OCI-M1 (cell line): Measurements from ENCODE around the gene EPS8L3.

Experiments
- DNase-seq: peaks from one replicate; lab custom pipeline; 2025; lab: John Stamatoyannopoulos, UW

Gene EPS8L3

DNA sequence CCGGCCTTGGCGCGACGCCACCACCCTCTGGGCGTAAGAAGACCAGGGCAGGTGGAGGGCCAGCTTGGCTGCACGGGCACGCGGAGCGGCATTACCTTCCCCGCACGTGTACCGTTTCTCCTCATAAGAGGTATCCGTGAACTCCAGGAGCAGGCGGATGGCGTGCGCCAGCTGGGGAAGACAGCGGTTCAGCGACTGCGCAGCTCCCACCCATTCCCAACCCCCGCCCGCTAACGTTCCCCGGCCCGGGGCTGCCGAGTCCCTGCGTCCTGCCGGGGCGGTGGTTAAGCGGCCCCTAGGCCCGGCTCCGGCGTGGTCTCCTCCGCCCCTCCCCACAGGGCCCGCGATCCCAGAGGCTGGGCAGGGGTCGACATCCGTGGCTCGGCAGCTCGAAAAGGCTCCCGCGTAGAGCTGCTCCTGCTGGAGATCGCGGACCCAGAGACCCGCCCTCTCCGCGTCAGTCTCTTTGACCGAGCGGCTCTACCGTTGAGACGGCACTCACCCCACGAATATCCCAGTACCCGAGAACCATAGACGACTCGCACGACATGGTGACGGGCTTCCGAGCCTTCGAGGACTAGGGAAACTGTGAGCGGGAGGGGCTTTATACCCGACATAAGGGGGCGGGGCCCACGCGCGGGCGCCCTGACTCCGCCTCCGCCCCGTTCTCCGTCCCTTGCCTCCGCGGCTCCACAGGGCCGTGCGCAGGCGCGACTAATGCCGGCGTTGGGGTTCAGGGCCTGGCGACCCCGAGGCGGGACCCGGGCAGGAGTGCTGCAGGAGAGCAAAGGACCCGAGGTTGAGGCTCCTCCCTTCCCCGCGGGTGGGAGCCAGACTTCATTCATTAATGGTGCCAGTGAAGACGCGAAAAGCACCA lies 23.7 kb downstream of the EPS8L3 start:
- no peak for DNase-seq

DNA sequence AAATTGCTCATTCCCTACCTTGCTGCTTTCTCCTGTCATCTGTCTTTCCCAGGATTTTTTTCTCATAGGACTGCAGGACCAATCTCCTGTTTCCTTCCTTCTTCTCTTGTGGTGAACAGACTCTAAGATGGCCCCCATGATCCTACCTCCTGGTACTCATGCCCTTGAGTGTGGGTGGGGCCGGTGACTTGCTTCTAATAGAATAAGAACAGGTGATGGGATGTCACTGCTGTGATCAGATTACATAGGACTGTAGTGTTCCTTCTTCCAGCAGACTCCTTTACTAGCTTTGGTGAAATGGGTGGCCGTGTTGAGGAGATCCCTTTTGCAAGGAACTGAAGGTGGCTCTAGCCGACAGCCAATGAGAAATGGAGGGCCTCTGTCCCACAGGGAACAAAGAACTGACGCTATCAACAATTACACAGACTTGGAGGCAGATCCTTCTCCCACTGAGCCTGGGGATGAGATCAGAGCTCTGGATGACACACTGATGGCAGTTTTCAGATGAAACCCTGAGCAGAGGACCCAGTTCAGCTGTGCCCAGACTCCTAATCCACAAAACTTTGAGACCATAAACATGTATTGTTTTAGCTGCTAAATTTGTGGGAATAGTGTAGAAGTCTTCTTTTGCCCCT lies 30.4 kb downstream of the EPS8L3 start:
- no peak for DNase-seq

DNA sequence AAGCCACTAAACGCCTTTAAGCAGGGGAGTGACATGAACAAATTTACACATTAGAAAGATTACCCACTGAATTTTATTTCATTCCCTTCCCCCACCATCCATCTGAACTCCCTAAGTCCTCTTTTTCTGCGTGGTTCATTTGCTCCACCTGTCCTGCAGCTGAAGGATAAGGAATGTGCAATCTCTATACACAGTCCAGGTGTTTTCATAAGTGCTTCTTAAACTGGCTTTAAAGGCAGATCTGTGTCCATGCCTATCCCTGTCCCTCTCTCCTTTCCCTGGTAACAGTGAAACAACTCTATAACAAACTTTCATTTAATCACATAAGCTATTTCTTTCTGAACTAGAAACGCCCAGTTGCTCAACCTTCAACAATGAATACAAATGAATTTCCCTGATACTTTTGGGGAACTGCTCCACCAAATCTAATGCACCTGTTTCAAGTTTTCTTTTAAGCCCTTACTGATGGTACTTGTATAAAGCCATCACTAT lies 31.3 kb downstream of the EPS8L3 start:
- DNase-seq = no peak

DNA sequence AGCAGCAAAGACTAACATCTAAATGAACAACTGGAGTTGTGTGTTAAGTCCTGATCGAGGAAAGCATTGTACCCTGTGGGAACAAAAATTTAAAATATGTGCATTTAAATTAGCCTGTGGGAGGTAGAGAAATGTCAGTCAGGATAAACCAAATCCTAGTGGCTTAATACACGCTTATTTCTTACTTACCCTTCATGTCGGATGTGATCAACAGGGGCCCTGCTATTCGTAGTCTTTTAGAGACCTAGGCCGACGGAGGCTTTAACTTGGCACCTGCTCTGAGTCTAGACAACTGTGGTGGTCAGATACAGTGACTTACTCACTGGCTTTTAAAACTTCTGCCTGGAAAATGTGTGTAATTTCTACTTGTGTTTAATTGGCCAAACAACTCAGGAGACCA lies 33.1 kb downstream of the EPS8L3 start:
- no peak for DNase-seq

DNA sequence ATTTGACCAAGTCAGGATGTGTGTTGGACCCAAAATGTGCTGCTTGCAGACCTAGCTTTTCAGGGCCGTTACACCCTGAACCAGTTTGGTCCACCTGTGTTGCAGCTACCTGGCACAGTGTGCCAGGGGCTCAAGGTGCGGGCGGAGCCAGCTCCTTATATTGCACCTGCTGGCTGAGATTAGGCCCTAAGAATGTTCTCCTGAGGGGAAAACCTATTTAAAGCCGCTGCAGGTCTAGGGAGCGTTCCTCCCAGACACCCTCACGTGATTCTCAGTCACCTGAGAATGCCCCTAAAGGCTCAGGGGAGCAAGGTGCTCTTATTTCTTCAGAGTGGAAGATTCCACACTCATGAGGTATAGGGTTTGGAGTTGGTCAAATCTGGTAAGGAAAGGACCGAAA lies 34.9 kb downstream of the EPS8L3 start:
- no peak for DNase-seq

DNA sequence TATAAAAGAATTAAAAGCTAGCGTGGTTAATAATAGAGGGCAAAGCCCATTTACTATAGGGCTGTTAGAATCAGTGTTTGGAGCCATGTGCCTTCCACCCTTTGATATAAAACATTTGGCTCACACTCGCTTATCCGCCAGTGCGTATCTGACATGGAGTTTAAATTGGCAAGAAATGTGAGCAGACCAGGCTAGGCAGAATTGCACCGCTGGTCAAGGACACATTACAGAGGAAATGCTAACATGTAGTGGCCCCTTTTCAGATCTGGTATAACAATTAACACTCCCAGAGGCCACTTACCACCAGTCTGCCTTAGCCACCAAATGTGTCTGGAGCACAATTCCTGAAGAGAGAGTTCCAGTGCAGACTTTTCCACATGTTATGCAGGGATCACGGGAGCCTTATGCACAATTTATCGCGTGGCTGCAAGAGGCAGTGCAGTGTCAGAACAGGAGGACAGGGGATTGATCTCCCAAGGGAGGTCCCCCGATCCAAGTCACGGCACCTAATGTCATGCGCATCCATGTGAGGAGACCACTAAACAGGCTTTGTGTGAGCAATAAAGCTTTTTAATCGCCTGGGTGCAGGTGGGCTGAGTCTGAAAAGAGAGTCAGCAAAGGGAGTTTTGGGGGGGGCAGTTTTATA lies 36.9 kb downstream of the EPS8L3 start:
- DNase-seq = no peak

DNA sequence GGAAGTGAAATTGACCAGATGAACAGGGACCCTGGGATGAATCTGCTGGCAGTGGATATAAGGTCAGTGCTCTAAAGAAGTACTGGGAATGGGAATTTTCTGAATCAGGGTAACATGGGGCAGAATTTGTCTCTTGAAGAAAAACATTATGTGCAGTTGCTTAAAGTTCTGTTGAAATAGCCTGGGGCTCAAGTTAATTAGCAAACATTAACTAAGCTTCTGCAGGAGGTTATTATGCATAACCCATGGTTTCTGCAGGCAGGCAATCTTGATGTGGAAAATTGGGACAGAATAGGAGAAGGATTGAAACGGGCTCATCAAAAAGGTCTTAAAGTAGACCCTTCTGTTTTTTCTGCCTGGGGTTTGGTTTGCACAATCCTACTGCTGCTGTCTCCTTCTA lies 37.7 kb downstream of the EPS8L3 start:
- no peak for DNase-seq

DNA sequence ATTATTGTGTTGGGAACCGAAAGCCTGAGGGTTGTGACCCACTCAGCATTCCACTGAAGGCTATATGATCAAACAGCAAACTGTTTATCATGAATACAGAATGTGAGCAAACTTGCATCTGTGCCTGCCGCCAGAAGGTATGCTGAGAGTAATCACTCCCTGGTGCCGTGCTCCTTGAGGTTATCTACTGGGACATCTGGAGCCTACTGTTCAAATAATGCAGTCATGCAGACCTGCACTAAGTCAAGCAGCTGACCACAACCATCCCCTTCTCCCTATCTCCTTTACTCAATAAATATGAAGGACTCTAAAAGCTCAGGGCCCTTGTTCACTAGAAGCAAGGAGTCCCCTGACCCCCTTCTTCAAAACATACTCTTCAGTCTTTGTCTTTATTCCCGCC lies 38.2 kb downstream of the EPS8L3 start:
- no peak for DNase-seq

DNA sequence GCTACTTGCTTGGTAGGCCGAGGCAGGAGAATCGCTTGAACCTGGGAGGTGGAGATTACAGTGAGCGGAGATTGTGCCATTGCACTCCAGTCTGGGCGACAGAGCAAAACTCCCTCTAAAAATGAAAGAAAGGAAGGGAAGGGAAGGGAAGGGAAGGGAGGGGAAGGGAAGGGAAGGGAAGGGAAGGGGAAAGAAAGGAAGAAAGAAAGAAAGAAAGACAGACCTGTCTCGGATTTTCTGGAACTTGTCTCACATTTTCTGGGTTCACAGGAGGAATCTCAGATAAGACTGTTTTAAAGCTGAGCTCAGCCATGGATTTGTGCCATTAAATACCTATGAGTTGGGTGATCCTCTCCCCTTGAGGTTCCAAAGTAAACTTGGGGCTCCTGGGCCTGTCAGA lies 38.8 kb downstream of the EPS8L3 start:
- DNase-seq = no peak

DNA sequence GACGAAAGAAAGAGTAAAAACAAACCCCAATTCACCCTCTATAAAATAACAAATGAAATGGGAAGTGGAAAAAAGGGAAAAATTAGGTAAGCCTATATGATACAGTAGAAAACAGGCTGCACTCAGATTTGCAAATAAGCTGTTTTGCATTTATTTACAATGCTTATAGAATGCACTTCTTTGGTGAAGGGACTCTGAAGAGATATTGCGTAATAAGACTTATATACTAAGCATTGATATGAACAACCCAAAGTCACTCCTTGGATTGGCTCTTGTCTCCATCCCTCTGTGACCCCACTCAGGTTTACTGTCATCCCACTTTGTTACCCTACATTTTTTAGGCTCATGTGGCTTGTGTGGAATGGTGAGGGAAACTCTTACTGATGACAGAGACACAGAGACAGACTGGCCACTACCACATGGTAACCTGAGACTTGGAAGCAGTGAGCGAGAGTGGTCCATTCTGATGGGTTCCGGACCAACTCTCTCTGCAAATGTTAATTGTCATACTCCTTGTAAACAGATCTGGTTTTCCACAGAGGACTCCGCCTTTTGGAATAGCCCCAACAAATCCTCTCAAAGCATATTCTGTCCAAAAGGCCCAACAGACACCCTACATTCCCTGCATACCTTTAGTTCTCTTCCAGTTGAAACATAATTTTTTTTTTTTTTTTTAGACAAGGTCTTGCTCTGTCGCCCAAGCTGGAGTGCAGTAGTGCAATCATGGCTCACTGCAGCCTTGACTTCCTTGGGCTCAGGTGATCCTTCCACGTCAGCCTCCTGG lies 40.6 kb downstream of the EPS8L3 start:
- DNase-seq = no peak

DNA sequence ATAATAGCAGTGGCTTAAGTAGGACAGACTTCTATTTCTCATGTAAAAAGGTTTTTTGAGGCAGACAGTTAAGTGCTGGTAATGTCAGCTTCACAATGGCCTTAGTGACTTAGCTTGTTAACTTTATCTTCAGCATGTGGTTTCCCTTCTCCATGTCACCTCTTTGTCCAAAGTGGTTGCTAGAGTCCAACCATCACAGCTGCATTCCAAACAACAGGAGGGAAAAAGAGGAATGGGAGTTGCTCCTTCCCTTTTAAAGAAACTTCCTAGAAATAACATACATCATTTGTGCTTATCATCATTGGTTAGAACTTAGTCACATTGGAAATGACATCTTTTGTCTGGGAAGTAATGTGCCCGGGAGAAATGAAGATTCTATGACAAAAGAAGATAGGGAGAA lies 41.8 kb downstream of the EPS8L3 start:
- DNase-seq = no peak

DNA sequence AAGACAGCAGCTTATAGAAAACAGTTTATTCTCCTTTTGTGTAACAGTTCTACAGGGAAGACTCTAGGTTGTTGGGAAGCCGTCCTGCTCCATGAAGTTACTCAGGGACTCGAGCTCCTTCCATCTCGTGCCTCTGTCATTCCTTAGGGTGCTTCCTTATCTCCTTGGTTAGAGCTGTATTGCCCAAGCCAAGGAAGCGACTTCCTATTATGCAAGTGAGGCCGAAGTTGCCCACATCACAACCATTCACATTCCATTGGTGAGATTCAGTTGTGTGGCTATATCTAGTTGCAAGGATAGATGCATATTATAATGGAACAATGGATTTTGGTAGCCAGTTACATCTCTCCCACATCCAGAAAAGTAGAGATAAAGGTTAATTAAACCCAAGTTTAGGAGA lies 42.7 kb downstream of the EPS8L3 start:
- no peak for DNase-seq

DNA sequence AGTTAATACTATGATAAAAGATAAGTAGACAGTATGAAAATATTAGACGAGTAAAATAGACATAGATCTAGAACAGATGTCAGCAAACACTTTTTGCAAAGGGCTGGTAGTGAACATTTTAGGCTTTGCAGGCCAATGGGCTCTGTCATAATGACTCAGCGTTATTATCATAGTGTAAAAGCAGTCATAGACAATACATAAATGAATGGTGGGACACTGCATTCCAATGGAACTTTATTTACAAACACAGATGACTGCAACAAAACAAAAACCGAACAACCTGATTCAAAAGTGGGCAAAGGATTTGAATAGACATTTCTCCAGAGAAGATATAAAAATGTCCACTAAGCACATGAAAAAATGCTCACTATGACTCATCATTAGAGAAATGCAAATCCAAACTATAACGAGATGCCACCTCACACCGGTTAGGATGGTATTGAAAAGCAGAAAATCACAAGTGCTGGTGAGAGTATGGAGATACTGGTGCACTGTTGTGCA lies 44.3 kb downstream of the EPS8L3 start:
- peak; percentile 60 for DNase-seq

DNA sequence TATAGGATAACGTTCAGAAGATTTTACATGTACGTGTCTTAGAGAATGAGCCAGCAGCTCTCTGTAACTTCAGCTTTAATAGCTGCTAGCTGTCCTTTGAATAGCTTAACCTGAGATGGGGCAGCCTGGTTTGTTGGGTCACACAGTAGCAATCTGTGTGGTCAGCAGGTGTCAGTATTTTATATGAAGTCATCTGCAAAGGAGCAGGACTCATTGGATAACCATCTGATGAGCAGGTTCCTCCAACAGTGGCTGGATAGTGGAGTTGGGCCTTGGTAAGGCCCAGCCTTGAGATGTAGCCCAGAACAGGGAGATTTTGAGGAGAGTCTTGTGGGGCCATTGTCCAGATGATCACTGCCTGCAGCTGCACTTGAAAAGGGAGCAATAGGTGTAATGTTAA lies 45.2 kb downstream of the EPS8L3 start:
- DNase-seq = peak; percentile 21

DNA sequence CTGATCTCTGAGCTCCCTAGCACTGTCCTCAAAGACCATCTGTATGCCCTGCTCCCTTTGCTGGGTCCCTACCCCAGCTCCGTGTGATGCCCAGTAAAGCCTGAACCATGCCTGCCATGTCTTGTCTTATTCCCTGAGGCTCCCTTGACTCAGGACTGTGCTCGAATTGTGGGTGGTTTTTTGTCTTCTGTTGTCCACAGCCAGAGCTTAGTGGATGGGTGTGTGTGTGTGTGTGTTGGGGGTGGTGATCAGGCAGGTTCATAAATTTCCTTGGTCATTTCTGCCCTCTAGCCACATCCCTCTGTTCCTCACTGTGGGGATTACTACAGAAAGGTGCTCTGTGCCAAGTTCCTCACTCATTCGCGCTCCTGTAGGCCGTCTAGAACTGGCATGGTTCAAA lies 46.0 kb downstream of the EPS8L3 start:
- DNase-seq = no peak

DNA sequence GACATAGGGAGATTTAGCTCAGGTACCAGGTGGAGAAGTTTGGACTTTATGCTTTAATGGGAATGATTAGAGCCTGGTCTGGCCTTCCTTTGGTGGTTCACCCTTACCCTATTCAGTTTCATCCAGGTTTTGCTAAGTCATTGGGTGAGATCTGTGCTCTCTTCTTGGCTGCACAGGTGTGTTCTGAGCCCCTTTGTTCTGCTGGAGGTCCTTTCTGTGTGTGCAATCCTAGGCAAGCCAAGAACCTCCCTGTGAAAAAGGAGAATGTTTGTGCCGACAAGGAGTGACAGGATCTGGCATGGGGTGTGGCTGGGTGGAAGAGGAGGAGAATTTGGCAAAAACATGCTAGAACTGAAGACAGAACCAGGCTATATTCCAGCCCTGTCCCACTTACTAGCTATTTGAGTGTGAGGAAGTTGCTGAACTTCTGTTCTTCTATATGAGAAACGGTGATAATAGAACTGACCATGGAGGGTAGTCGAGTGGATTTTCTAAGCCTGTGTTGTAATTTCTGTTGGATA lies 47.1 kb downstream of the EPS8L3 start:
- no peak for DNase-seq

DNA sequence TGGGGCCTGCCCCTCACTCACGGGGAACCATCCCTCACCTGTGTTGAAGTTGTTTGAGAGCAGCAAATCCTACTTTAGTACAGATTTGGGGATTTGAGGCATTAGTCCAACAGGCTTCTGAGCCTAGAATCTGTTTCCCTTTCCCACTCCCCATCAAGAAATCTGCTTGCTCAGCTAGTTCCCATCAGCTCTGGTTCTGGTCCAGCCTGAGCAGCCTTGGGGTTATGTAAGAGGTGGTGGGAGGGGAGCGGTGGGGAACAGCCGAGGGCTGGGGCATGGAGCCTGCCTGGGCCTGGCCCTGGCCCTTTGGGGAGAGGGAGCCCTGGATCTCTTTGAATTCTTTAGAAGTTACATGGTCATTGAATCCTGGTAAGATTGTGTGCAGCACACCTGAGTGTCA lies 47.6 kb downstream of the EPS8L3 start:
- DNase-seq = no peak

DNA sequence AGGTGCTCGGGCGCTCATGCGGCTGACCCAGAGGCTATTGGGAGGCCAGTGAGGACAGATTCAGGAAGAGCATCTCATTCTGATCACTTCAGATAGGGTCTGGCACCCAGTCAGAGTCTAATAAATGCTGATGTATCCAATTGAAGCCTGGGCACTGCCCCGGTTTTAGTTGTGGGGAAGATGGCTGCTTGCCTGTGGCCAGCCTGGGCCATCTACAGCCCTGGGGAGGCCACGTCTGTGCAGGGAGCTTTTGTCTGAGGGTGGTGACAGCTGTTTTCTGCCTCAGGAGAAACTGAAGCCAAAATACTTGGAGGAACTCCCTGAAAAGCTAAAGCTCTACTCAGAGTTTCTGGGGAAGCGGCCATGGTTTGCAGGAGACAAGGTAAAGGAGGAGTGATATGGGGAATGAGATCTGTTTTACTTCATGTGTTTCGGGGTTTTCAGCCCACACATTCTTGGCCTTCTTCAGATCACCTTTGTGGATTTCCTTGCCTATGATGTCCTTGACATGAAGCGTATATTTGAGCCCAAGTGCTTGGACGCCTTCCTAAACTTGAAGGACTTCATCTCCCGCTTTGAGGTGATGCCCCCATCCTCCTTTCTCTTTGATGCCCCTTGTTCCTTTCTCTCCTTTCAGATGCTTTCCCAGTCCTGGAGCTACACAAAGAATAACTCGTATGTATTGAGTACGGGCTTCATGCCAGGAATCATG lies 48.9 kb downstream of the EPS8L3 start:
- DNase-seq = no peak

DNA sequence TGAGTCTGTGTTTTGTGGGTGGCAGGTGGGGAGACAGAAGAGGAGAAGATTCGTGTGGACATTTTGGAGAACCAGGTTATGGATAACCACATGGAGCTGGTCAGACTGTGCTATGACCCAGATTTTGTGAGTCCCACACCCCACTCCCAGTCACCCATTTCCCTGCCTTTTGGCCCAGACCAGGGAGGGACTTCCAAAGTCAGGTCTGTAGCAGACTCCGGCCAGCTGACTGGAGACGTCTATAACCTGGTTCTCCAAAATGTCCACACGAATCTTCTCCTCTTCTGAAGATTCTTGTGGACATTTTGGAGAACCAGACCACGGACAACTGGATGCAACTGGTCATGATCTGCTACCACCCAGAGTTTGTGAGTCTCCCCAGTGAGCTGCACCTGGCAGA lies 50.1 kb downstream of the EPS8L3 start:
- DNase-seq = no peak

DNA sequence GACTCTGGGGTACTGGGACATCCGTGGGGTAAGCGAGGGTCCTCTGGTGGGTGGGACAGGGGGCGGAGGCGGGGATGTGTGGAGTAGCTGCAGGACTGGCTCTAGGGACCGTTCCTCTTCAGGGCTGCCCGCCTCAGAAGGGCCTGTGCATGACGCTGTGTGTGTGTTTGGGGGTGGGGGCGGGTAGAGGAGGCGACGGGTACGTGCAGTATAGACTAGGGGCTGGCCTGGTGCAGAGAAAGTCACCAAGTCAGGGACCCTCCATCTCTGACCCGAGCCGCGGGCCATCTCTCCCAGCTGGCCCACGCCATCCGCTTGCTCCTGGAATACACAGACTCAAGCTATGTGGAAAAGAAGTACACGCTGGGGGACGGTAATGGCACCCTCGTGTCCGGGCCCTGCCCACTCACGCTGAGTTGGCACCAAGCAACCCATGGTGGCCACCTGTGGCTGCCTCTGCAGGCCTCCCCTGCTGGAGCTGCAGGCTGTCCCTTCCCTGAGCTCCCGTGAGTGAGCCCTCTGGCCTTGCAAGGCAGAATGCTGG lies 51.3 kb downstream of the EPS8L3 start:
- no peak for DNase-seq
